Tibial artery (tissue), 4 donors: ENCODE measurements around the gene CTSC.

ENCODE experiments used
- DNase-seq, 2 donors: peaks; one replicate each; pipeline ENCODE4 v3.0.0-alpha.2; 2019
- H3K27ac ChIP-seq, 2 donors: fragments of 200-600 bp; sonication (generic) in 1 of 2; 1 replicate in 1 of 2; 2 replicates in 1 of 2; pipeline ENCODE4 v1.5.1; 2018 to 2019; ENCODE audit warnings: mild to moderate bottlenecking in 1 of 2
- H3K27me3 ChIP-seq, 2 donors: fragments of 200-600 bp; sonication (generic) in 1 of 2; one replicate each; pipeline versions ENCODE4 v1.5.1 to v1.6.0; 2016 to 2019
- H3K36me3 ChIP-seq, 3 donors: fragments of 200-600 bp; sonication (generic) in 2 of 3; one replicate each; pipeline ENCODE4 v1.5.1; 2016 to 2019; ENCODE audit warnings: mild to moderate bottlenecking in 2 of 3
- H3K4me1 ChIP-seq, 4 donors: fragments of 200-600 bp; sonication (generic) in 2 of 4; 1 replicate in 3 of 4; 2 replicates in 1 of 4; pipeline ENCODE4 v1.5.1; 2016 to 2019
- H3K4me3 ChIP-seq, 2 donors: fragments of 200-600 bp; sonication (generic) in 1 of 2; 1 replicate in 1 of 2; 2 replicates in 1 of 2; pipeline ENCODE4 v1.5.1; 2018 to 2019; ENCODE audit warnings: mild to moderate bottlenecking in 2 of 2
- H3K9me3 ChIP-seq, 3 donors: fragments of 200-600 bp; sonication (generic) in 1 of 3; one replicate each; pipeline ENCODE4 v1.5.1; 2016 to 2019
- intact Hi-C: fragments of 100-400 bp; cut with DNase I; formaldehyde crosslinking; loops from one replicate; pipeline ENCODE4 v1.15.0; 2023; ENCODE audit warnings: low total_unique reads
- TF ChIP-seq, protein P1 (sequence below), 2 experiments: fragments of 200-600 bp in 1 of 2; fragments of 450-650 bp in 1 of 2; IDR thresholded peaks; one replicate each; pipeline ENCODE4 v1.5.1; 2017 to 2019; ENCODE audit warnings: antibody characterized with exemption in 2 of 2, mild to moderate bottlenecking in 1 of 2, moderate library complexity in 1 of 2

The CTSC gene

DNA sequence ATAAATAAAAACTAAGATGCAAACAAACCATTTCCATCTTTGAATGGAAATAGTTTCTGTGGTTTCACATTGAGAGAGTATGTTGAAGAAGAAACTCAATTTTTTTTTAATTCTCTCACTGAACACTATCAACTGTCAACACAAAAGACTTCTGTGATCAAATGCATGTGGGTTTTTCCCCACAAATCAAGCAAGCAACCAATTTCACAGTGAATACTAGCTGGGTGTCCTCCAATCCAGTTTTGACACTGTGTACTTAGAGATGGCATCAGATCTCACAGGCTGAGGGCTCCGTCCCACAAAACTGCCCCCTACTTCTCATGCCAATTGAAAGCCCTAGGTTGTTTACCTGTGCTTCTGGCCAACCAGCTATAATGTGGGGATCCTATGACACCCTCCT, 34.5 kb downstream of the CTSC start:
- no peak overlapping the region for H3K4me3 ChIP-seq
- H3K36me3 ChIP-seq: no peaks in the 10 kb centered on the region
- TF ChIP-seq, protein P1, sequence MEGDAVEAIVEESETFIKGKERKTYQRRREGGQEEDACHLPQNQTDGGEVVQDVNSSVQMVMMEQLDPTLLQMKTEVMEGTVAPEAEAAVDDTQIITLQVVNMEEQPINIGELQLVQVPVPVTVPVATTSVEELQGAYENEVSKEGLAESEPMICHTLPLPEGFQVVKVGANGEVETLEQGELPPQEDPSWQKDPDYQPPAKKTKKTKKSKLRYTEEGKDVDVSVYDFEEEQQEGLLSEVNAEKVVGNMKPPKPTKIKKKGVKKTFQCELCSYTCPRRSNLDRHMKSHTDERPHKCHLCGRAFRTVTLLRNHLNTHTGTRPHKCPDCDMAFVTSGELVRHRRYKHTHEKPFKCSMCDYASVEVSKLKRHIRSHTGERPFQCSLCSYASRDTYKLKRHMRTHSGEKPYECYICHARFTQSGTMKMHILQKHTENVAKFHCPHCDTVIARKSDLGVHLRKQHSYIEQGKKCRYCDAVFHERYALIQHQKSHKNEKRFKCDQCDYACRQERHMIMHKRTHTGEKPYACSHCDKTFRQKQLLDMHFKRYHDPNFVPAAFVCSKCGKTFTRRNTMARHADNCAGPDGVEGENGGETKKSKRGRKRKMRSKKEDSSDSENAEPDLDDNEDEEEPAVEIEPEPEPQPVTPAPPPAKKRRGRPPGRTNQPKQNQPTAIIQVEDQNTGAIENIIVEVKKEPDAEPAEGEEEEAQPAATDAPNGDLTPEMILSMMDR (IDR thresholded peaks at IDR 0.05): no peak
- no peaks in the 10 kb centered on the region for H3K4me1 ChIP-seq
- H3K27me3 ChIP-seq: no peaks in the 10 kb centered on the region
- DNase-seq: no peak
- intact Hi-C loops: no loop called here
- no peaks in the 10 kb centered on the region for H3K9me3 ChIP-seq
- no peak overlapping the region for H3K27ac ChIP-seq

DNA sequence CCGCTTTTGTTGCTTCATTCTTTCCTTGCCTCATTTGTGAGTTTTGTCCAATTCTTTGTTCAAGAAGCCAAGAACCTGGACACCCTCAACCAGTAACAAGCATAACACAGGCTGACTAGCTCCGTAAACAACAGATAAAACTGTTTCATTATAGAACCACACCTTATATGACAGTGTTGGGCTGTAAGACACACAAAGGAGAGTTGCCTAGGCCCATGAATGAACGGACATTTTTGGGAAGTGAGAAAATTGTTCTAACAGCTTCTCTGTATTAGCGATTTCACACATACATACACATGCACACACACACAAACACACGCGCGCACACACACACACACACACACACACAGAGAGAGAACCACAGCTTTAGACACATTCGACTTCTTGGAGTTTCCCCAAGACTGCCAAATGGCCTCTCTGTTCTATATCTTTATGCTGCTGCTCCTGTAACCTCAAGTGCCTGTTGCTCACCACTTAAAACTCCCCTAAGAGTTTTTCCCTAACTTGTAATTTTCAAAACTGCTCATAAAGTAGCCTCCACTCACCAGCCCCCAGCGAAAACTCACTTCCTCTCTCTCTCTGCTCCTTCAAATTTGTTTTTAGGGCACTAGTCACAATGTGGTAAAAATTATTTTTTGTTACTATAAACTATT, 35.9 kb downstream of the CTSC start:
- no peak for DNase-seq
- intact Hi-C loops: no loop called here
- H3K27me3 ChIP-seq: no peaks in the 10 kb centered on the region
- no peak overlapping the region for H3K4me3 ChIP-seq
- TF ChIP-seq, protein P1 (IDR thresholded peaks at IDR 0.05): no peak
- H3K9me3 ChIP-seq: no peaks in the 10 kb centered on the region
- H3K4me1 ChIP-seq: no peaks in the 10 kb centered on the region
- no peak overlapping the region for H3K27ac ChIP-seq
- H3K36me3 ChIP-seq: no peaks in the 10 kb centered on the region

DNA sequence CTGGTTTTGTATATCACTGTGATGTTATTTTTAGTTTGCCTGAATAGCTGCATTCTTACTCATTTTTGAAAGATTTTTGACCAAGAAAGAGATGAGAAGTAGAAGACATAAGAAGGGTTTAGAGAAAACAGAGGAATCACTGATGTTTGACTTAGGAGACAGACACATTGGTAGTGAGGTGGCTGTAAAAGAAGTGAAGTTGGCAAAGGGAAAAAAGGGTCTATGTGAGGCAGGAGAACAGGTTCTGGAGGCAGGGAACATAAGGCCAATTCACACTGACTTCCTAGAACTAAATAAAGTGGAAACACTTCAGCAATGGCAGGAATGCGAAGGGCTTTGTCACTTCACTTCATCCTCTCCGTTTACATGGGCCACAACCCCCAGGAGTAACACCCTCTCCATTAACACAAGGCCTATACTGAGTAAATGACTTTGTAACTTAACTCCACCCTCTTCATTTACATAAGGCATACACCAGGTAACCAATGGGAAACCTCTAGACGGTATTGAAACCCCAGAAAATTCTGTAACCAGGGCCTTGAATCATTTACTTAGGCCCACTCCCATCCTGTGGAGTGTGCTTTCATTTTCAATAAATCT, 36.5 kb downstream of the CTSC start:
- Histone ChIP-seq H3K9me3 (no peaks in the 10 kb centered on the region), H3K4me3 (no peak overlapping the region), H3K27me3 (no peaks in the 10 kb centered on the region), H3K27ac (no peak overlapping the region), H3K36me3 (no peaks in the 10 kb centered on the region), H3K4me1 (no peaks in the 10 kb centered on the region)
- no peak for DNase-seq
- TF ChIP-seq, protein P1 (IDR thresholded peaks at IDR 0.05): no peak
- intact Hi-C loops: no loop called here

DNA sequence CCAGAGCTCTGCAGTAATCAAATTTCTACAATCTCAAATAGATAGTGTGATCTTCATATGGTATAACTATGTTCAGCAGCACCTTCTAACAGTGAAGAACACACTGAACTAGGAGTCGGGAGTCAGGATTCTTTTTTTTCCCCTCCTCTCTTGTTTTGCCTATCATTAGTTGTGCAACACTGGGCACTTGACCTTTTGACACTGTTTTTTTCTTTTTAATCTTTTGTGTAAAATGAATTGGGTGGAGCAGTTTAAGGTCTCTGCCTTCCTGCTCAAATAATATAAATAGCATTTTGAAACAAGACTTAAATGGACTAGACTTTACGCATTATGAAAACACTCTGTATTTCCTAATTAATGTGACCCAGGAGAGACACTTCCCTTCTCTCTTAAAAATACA, 39.7 kb downstream of the CTSC start:
- Histone ChIP-seq H3K4me1 (peaks cover 0 to under 1% (median 0%) of the 10 kb centered on the region in 4 donors), H3K27me3 (no peaks in the 10 kb centered on the region), H3K9me3 (no peaks in the 10 kb centered on the region), H3K36me3 (no peaks in the 10 kb centered on the region), H3K27ac (no peak overlapping the region), H3K4me3 (no peak overlapping the region)
- TF ChIP-seq, protein P1 (IDR thresholded peaks at IDR 0.05): no peak
- intact Hi-C loops: no loop called here
- no peak for DNase-seq

DNA sequence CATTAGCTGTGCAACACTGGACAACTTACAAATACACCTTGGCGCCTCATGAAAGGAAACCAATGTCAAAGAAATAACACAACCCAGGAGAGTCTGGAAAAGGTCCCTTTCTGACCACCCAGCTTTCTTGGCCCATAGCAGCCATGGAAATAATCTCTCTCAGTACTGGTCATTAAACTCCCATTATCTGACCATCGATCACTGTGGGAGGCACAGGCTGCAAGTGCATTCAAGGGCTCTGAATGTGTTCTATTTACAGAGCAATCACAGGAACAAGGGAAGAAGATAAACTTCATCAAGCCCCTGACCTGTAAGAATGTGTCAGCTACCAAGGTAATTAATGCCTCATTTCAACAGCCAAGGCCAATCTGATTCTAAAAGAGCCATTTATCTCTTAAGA, 40.1 kb downstream of the CTSC start:
- TF ChIP-seq, protein P1 (IDR thresholded peaks at IDR 0.05): no peak
- Histone ChIP-seq H3K4me3 (no peak overlapping the region), H3K4me1 (peaks cover 0 to 5% (median 4%) of the 10 kb centered on the region in 4 donors), H3K36me3 (no peaks in the 10 kb centered on the region), H3K9me3 (no peaks in the 10 kb centered on the region), H3K27ac (no peak overlapping the region), H3K27me3 (no peaks in the 10 kb centered on the region)
- intact Hi-C loops: no loop called here
- DNase-seq: no peak
